Naive thymus-derived CD4-positive, alpha-beta T cell (primary cell): ENCODE measurements around the gene ELL2. TPM values are rescaled to one million over a fixed set of nuclear protein-coding genes. Genes with fewer than 3 reads are reported as not detected.

Experiments
- ATAC-seq: fragments of 150-1000 bp; cut with Tn5 transposase; 2 replicates; pipeline ENCODE4 v1.10.0; 2021; ENCODE audit warnings: mild to moderate bottlenecking, moderate library complexity
- CTCF ChIA-PET: fragments of 350-600 bp; sonication (Branson Sonifier 250); formaldehyde crosslinking; loops from one replicate; lab custom pipeline; 2021; ENCODE audit warnings: antibody characterized with exemption; lab: Charles Lee
- POLR2A ChIA-PET: fragments of 350-600 bp; sonication (Branson Sonifier 250); formaldehyde crosslinking; loops from one replicate; lab custom pipeline; 2021; ENCODE audit warnings: antibody characterized with exemption, inconsistent platforms; lab: Charles Lee
- DNase-seq, 9 donors: peaks; one replicate each; pipeline versions ENCODE4 v3.0.0 to v3.0.0-alpha.2; 2020 to 2022; ENCODE audit warnings: mixed read lengths in 1 of 9
- H3K27ac ChIP-seq: one replicate; pipeline ENCODE4 v1.7.0; 2013; ENCODE audit warnings: mild to moderate bottlenecking, low read depth, low read length, moderate library complexity
- H3K27me3 ChIP-seq, 2 donors: one replicate each; pipeline ENCODE4 v1.7.0; 2013; ENCODE audit warnings: low read length in 2 of 2, mild to moderate bottlenecking in 2 of 2, moderate library complexity in 2 of 2; ENCODE audit not compliant: control insufficient read depth in 2 of 2, insufficient read depth in 2 of 2
- H3K36me3 ChIP-seq, 3 experiments: 1 replicate in 2 of 3; 2 replicates in 1 of 3; pipeline ENCODE4 v1.7.0; 2013; ENCODE audit warnings: low read length in 3 of 3, mild to moderate bottlenecking in 3 of 3, moderate library complexity in 1 of 3; ENCODE audit not compliant: insufficient read depth in 3 of 3, control insufficient read depth in 2 of 3
- H3K4me1 ChIP-seq, 2 donors: one replicate each; pipeline ENCODE4 v1.7.0; 2013; ENCODE audit warnings: low read length in 2 of 2, mild to moderate bottlenecking in 2 of 2, moderate library complexity in 1 of 2; ENCODE audit not compliant: control insufficient read depth in 2 of 2, insufficient read depth in 2 of 2
- H3K4me3 ChIP-seq: 2 replicates; pipeline ENCODE4 v1.7.0; 2013; ENCODE audit warnings: mild to moderate bottlenecking, low read length
- H3K9me3 ChIP-seq, 3 experiments: 1 replicate in 2 of 3; 2 replicates in 1 of 3; pipeline ENCODE4 v1.7.0; 2013; ENCODE audit warnings: low read length in 3 of 3; ENCODE audit not compliant: control insufficient read depth in 2 of 3
- H3K27ac Mint-ChIP-seq, 9 donors: one replicate each; pipeline ENCODE4 v1.8.0; 2020 to 2022; ENCODE audit warnings: mixed read lengths in 9 of 9, mild to moderate bottlenecking in 8 of 9, moderate library complexity in 5 of 9, inconsistent platforms in 2 of 9
- H3K27me3 Mint-ChIP-seq, 5 donors: one replicate each; pipeline ENCODE4 v1.8.0; 2021 to 2022; ENCODE audit warnings: mixed read lengths in 5 of 5, mild to moderate bottlenecking in 1 of 5
- H3K36me3 Mint-ChIP-seq, 5 donors: one replicate each; pipeline ENCODE4 v1.8.0; 2020 to 2022; ENCODE audit warnings: mixed read lengths in 5 of 5, mild to moderate bottlenecking in 3 of 5, inconsistent platforms in 1 of 5
- H3K4me1 Mint-ChIP-seq, 7 donors: one replicate each; pipeline ENCODE4 v1.8.0; 2020 to 2022; ENCODE audit warnings: mixed read lengths in 7 of 7, mild to moderate bottlenecking in 3 of 7, inconsistent platforms in 1 of 7
- H3K4me3 Mint-ChIP-seq, 10 donors: one replicate each; pipeline ENCODE4 v1.8.0; 2020 to 2022; ENCODE audit warnings: mild to moderate bottlenecking in 10 of 10, mixed read lengths in 10 of 10, moderate library complexity in 6 of 10, inconsistent platforms in 2 of 10
- H3K9me3 Mint-ChIP-seq, 11 donors: one replicate each; pipeline ENCODE4 v1.8.0; 2020 to 2022; ENCODE audit warnings: mixed read lengths in 11 of 11, mild to moderate bottlenecking in 4 of 11, inconsistent platforms in 1 of 11, moderate library complexity in 1 of 11
- intact Hi-C, 2 donors: fragments of 100-400 bp; cut with micrococcal nuclease; formaldehyde crosslinking; loops; one replicate each; pipeline ENCODE4 v1.15.1; 2023
- polyA plus RNA-seq, 2 donors: library from polyadenylated mRNA; unstranded; fragments of 300-500 nt; fragmentation: Illumina TruSeq; gene quantifications; one replicate each; pipeline ENCODE4 v1.2.3, GENCODE V29; 2021
- total RNA-seq, 6 experiments: library from RNA in 5 of 6; stranded (reverse) in 5 of 6; gene quantifications; 1 replicate in 5 of 6; 2 replicates in 1 of 6; pipeline ENCODE4 v1.2.3 and lab custom pipeline; 2021 to 2026

The ELL2 gene
- total and polyA plus RNA-seq, 7 experiments from 2014 or later = 1.9 to 65.8 (median 14.0) TPM

DNA sequence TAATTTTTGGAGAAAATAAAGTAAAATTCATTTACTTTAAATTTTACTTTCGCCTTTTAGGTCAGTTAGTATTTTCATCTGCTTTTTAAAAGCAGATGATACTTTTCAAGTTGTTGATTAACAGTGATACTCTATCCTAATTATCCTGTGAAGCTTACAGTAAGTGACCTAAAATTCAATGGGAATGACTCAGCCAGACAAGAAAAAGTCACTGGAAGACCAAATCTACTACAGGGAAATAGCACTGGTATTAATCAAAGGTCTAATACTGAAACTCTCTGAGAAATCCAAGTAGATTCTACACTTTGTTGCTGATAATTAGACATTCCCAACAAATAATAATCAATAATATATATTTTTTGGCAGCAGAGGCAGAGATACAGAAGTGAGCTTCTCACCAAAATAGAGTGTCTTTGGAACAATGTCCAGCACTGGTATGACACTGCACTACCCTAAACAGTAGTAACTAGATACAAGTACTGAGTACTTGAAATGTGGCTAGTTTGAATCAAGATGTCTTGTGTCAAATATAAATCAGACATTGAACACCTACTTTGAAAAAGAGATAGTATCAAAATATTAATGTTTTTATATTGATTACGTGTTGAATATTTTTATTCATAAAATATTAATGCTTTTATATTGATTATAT, 22.8 kb upstream of the ELL2 start:
- H3K27ac Mint-ChIP-seq = no peak overlapping the region
- no peak overlapping the region for H3K4me3 Mint-ChIP-seq
- no peaks in the 10 kb centered on the region for H3K9me3 Mint-ChIP-seq
- no peaks in the 10 kb centered on the region for H3K36me3 ChIP-seq
- no peaks in the 10 kb centered on the region for H3K9me3 ChIP-seq
- POLR2A ChIA-PET = no interaction called here
- no peak overlapping the region for H3K4me3 ChIP-seq
- H3K27ac ChIP-seq = no peak overlapping the region
- CTCF ChIA-PET = no interaction called here
- H3K4me1 Mint-ChIP-seq = no peaks in the 10 kb centered on the region
- intact Hi-C loops = no loop called here
- no peaks in the 10 kb centered on the region for H3K27me3 ChIP-seq
- H3K27me3 Mint-ChIP-seq = peaks cover 0 to under 1% (median 0%) of the 10 kb centered on the region in 5 donors
- no peak for ATAC-seq
- no peaks in the 10 kb centered on the region for H3K4me1 ChIP-seq
- no peak for DNase-seq
- H3K36me3 Mint-ChIP-seq = no peaks in the 10 kb centered on the region

DNA sequence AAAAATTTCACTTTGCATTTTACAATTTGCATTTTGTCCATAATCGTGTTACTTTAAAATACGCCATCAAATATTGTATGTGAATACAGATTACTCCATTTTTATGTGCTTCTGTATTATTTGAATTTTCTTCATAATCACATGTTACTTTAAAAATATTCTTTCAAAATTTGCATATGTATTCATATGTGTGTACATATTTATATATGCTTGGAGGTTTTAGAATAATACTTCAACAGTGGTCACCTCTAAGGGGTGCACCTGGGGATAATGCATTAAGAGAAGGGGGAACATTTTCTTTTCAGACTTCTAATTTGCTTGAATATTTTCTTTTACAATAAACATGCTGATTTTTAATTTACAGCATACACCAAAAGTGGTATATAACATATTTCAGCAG, 21.9 kb upstream of the ELL2 start:
- CTCF ChIA-PET = no interaction called here
- H3K36me3 Mint-ChIP-seq = no peaks in the 10 kb centered on the region
- no peaks in the 10 kb centered on the region for H3K27me3 ChIP-seq
- POLR2A ChIA-PET = no interaction called here
- H3K27me3 Mint-ChIP-seq = peaks cover 0 to 9% (median under 1%) of the 10 kb centered on the region in 5 donors
- H3K27ac Mint-ChIP-seq = no peak overlapping the region
- H3K4me3 Mint-ChIP-seq = no peak overlapping the region
- intact Hi-C loops = no loop called here
- no peaks in the 10 kb centered on the region for H3K36me3 ChIP-seq
- no peaks in the 10 kb centered on the region for H3K9me3 ChIP-seq
- H3K27ac ChIP-seq = no peak overlapping the region
- no peaks in the 10 kb centered on the region for H3K4me1 ChIP-seq
- ATAC-seq (no peak), DNase-seq (no peak)
- no peak overlapping the region for H3K4me3 ChIP-seq
- H3K9me3 Mint-ChIP-seq = no peaks in the 10 kb centered on the region
- no peaks in the 10 kb centered on the region for H3K4me1 Mint-ChIP-seq

DNA sequence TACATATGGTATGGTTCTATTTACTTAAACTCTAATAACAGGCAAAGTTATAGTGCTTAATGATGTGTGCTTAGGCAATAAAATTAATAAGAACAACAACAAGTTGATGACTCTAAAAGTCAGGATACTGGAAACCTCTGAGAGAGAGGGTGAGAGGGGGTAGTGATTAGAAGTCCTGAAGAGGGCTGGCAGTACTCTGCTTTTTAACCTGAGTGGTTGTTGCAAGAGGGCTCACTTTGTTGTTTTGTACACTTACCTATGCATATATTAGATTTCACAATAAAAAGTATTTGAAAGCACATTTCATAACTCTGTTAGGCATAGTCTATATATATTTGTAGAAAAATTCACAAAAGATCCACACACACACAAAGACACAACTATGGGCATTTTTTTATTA, 21.4 kb upstream of the ELL2 start:
- H3K4me1 ChIP-seq = no peaks in the 10 kb centered on the region
- no peaks in the 10 kb centered on the region for H3K4me1 Mint-ChIP-seq
- no peak overlapping the region for H3K4me3 ChIP-seq
- H3K9me3 Mint-ChIP-seq = no peaks in the 10 kb centered on the region
- no peaks in the 10 kb centered on the region for H3K36me3 Mint-ChIP-seq
- POLR2A ChIA-PET = no interaction called here
- intact Hi-C loops = no loop called here
- H3K27ac Mint-ChIP-seq = no peak overlapping the region
- H3K27ac ChIP-seq = no peak overlapping the region
- ATAC-seq = no peak
- CTCF ChIA-PET = no interaction called here
- H3K27me3 Mint-ChIP-seq = peaks cover 0 to 14% (median 5%) of the 10 kb centered on the region in 5 donors
- no peaks in the 10 kb centered on the region for H3K27me3 ChIP-seq
- no peak overlapping the region for H3K4me3 Mint-ChIP-seq
- no peaks in the 10 kb centered on the region for H3K36me3 ChIP-seq
- no peak for DNase-seq
- H3K9me3 ChIP-seq = no peaks in the 10 kb centered on the region

DNA sequence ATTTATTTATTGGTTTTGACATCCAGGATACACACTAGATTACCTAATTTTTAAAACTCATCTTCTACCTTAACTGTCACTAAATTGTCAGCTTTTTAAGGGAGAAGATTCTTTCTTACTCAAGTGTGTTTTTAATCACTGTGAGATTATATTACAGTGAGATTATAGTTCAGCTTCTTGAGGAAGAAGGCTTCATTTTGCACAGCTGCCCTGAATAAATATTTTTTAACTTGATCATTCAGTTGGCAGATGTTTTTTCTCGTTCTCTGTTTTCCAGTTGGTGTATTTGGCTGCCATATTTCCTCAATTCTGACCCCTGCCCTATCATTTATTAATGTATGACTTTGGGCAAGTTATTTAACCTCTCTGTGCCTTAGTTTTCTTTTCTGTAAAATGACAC, 15.0 kb upstream of the ELL2 start:
- POLR2A ChIA-PET = interaction anchor here (0.6 kb wide), 1 partner anchor 735 kb away, joined by 3 read pairs; no protein-coding TSS in a partner anchor
- peaks cover 0 to 4% (median 0%) of the 10 kb centered on the region in 11 donors for H3K9me3 Mint-ChIP-seq
- intact Hi-C loops = no loop called here
- H3K4me1 Mint-ChIP-seq = peaks cover 0 to 5% (median 0%) of the 10 kb centered on the region in 7 donors
- Histone ChIP-seq H3K27me3 (no peaks in the 10 kb centered on the region), H3K27ac (no peak overlapping the region), H3K36me3 (no peaks in the 10 kb centered on the region), H3K4me1 (no peaks in the 10 kb centered on the region), H3K4me3 (no peak overlapping the region), H3K9me3 (no peaks in the 10 kb centered on the region)
- no peak for DNase-seq
- no peak for ATAC-seq
- H3K4me3 Mint-ChIP-seq = no peak overlapping the region
- H3K36me3 Mint-ChIP-seq = peaks cover 0 to 8% (median 0%) of the 10 kb centered on the region in 5 donors
- H3K27ac Mint-ChIP-seq = no peak overlapping the region
- H3K27me3 Mint-ChIP-seq = peaks cover 0 to 19% (median 9%) of the 10 kb centered on the region in 5 donors
- CTCF ChIA-PET = interaction anchor here (0.7 kb wide), 1 partner anchor 19 kb away, joined by 3 read pairs; no protein-coding TSS in a partner anchor

DNA sequence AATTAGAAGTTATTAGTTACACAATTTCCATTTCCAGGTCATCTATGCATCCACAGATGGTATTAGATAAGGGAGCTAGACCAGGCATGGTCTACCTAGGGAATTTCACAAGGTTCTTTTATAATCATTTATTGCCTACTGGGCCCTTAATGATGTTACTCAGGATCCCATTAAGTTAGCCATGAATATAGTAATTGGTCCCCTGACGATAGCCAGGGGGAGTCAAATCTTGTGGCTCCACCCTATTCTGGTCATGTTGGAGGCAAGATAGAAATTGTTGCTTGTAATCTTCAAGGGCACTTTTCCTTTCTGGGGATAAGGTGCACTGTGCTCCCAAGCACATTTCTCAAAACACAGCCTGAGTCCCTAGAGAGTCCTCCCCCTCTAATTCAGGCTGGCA, 14.1 kb upstream of the ELL2 start:
- Histone ChIP-seq H3K4me1 (no peaks in the 10 kb centered on the region), H3K27me3 (no peaks in the 10 kb centered on the region), H3K27ac (no peak overlapping the region), H3K9me3 (no peaks in the 10 kb centered on the region), H3K4me3 (no peak overlapping the region), H3K36me3 (no peaks in the 10 kb centered on the region)
- CTCF ChIA-PET = no interaction called here
- POLR2A ChIA-PET = no interaction called here
- H3K27ac Mint-ChIP-seq = no peak overlapping the region
- H3K27me3 Mint-ChIP-seq = peaks cover 0 to 19% (median 9%) of the 10 kb centered on the region in 5 donors
- DNase-seq = no peak
- H3K4me3 Mint-ChIP-seq = no peak overlapping the region
- peaks cover 0 to 4% (median 0%) of the 10 kb centered on the region in 11 donors for H3K9me3 Mint-ChIP-seq
- H3K36me3 Mint-ChIP-seq = peaks cover 0 to 8% (median 0%) of the 10 kb centered on the region in 5 donors
- ATAC-seq = no peak
- H3K4me1 Mint-ChIP-seq = peaks cover 0 to 5% (median 0%) of the 10 kb centered on the region in 7 donors
- intact Hi-C loops = no loop called here

DNA sequence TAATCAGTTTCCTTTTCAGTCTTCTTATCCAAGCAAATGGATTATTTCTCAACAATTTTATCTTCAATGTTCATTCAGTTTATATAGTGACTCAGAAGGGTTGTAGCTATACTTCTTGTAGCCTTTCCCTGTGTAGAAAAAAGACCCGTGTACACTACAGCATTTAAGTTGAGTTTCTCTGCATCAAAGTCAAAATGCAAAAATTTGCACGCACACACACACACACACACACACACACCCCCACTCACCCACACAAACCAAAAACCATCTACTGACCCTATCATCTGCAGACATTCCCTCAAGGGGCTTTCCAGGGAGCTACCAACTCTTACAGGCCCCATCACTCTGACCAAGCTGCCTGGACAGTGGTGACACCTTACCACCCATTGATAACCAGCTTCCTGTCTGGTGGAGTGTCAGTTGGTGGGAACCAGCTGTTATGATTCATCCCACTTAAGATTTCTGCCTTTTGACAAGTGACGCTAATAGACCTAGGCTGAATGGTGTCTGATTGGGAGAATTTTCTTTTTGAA, 12.2 kb upstream of the ELL2 start:
- CTCF ChIA-PET = no interaction called here
- DNase-seq (peak in 1 of 9 donors; percentile 22), ATAC-seq (peak; percentile 87)
- Histone ChIP-seq H3K27ac (no peak overlapping the region), H3K27me3 (no peaks in the 10 kb centered on the region), H3K36me3 (no peaks in the 10 kb centered on the region), H3K4me1 (no peaks in the 10 kb centered on the region), H3K9me3 (no peaks in the 10 kb centered on the region), H3K4me3 (no peak overlapping the region)
- POLR2A ChIA-PET = no interaction called here
- peaks cover 0 to 8% (median 3%) of the 10 kb centered on the region in 5 donors for H3K36me3 Mint-ChIP-seq
- intact Hi-C loops = no loop called here
- peaks cover 0 to 5% (median 0%) of the 10 kb centered on the region in 7 donors for H3K4me1 Mint-ChIP-seq
- peaks cover 0 to 19% (median 9%) of the 10 kb centered on the region in 5 donors for H3K27me3 Mint-ChIP-seq
- peak overlapping the region in 1 of 9 donors; percentile 72 for H3K27ac Mint-ChIP-seq
- peaks cover 0 to 6% (median 2%) of the 10 kb centered on the region in 11 donors for H3K9me3 Mint-ChIP-seq
- H3K4me3 Mint-ChIP-seq = no peak overlapping the region

DNA sequence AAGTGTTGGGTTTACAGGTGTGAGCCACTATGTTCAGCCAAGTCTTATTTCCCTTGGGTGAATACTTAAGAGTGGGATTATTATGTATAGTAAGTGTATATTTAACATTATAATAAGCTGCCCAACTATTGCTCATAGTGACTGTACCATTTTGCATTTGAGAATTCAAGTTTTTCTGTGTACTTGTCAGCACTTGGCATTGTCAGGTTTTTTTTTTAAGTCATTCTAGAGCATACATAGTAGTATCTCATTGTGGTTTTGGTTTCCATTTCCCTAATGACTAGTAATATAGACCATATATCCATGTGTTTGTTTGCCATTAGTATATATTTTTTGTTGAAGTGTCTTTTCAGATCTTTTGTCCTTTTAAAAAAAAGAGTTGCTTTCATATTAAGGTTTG, 10.5 kb upstream of the ELL2 start:
- CTCF ChIA-PET = no interaction called here
- H3K27me3 Mint-ChIP-seq = peaks cover 0 to 6% (median 4%) of the 10 kb centered on the region in 5 donors
- H3K36me3 ChIP-seq = no peaks in the 10 kb centered on the region
- POLR2A ChIA-PET = no interaction called here
- H3K9me3 Mint-ChIP-seq = peaks cover 0 to 6% (median 2%) of the 10 kb centered on the region in 11 donors
- no peaks in the 10 kb centered on the region for H3K27me3 ChIP-seq
- H3K4me3 ChIP-seq = no peak overlapping the region
- H3K4me1 ChIP-seq = no peaks in the 10 kb centered on the region
- no peaks in the 10 kb centered on the region for H3K9me3 ChIP-seq
- H3K27ac Mint-ChIP-seq = no peak overlapping the region
- H3K27ac ChIP-seq = no peak overlapping the region
- ATAC-seq = no peak
- peaks cover 0 to 5% (median 0%) of the 10 kb centered on the region in 7 donors for H3K4me1 Mint-ChIP-seq
- no peak overlapping the region for H3K4me3 Mint-ChIP-seq
- no peak for DNase-seq
- H3K36me3 Mint-ChIP-seq = peaks cover 0 to 6% (median 3%) of the 10 kb centered on the region in 5 donors
- intact Hi-C loops = no loop called here
